KG1 (cell line): ENCODE measurements around the gene KCNC1.

Experiments used
- DNase-seq: peaks from one replicate; lab custom pipeline; 2025; lab: John Stamatoyannopoulos, UW

KCNC1 gene

DNA sequence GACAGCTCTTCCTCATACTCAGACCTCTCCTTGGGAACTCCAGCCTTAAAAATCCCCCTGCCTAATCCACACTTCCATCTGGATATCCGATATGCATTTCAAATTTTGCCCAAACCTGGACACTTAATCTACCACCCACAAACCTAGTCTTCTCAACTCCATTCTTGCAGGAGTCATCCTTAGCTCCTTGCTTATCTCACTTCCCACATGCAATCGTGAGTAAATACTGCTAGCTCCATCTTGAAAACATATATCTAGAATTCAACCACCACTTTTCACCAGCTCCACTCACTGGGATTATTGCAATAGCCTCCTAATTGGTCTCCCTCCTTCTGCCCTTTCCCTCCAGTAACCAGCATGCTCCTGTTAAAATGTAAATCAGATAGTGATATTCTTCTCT is 17.8 kb upstream of the KCNC1 start:
- no peak for DNase-seq

DNA sequence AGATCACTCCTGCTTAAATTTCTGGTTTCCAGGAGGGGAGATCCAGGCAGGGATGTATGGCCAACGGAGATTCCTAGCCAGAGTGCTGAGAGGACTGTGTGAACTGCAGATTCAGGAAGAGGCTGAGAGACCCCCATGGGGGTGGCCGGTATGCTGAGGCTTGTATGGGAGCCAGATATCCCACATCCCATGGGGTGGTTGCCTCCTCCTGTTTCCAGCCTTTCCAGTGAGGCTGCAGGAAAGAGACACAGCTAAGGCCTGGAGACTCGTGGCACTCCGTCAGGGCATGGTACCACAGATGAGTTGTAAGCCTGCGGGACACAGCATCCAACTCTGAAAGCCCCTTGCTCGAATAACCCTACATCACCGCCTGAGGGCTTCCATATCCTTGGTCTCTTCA is 16.6 kb upstream of the KCNC1 start:
- no peak for DNase-seq

DNA sequence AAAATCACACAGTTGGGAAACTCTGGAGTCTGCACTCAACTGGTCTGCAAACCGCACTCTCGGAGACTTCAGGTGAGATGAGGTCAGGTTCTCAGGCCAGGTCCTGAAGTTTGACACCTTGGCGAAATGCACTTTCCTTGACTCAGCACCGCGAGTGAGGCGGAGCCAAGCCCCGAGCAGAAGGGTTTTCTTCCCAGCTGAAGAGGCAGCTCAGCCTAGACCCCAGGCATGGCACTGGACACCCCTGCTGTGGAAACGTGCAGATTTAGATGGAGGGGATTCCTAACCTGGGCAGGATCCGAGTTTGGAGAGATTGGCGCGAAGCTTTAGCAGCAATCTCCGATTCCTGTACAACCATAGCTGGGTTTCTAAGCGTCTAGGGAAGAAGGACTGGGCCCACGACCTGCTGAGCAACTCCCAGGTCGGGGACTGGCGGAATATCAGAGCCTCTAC is 16.0 kb upstream of the KCNC1 start:
- no peak for DNase-seq

DNA sequence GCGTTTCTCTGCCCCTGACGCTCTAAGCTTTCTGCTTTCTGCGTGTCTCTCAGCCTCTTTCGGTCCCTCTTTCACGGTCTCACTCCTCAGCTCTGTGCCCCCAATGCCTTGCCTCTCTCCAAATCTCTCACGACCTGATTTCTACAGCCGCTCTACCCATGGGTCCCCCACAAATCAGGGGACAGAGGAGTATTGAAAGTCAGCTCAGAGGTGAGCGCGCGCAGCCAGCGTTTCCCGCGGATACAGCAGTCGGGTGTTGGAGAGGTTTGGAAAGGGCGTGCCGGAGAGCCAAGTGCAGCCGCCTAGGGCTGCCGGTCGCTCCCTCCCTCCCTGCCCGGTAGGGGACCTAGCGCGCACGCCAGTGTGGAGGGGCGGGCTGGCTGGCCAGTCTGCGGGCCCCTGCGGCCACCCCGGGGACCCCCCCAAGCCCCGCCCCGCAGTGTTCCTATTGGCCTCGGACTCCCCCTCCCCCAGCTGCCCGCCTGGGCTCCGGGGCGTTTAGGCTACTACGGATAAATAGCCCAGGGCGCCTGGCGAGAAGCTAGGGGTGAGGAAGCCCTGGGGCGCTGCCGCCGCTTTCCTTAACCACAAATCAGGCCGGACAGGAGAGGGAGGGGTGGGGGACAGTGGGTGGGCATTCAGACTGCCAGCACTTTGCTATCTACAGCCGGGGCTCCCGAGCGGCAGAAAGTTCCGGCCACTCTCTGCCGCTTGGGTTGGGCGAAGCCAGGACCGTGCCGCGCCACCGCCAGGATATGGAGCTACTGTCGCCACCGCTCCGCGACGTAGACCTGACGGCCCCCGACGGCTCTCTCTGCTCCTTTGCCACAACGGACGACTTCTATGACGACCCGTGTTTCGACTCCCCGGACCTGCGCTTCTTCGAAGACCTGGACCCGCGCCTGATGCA is 15.3 kb upstream of the KCNC1 start, which contains the start of gene MYOD1:
TSS of gene MYOD1 (plus strand) at position 544 of the 910 bp plus-strand sequence. CDS start at position 756, 212 bp downstream.
- no peak for DNase-seq

DNA sequence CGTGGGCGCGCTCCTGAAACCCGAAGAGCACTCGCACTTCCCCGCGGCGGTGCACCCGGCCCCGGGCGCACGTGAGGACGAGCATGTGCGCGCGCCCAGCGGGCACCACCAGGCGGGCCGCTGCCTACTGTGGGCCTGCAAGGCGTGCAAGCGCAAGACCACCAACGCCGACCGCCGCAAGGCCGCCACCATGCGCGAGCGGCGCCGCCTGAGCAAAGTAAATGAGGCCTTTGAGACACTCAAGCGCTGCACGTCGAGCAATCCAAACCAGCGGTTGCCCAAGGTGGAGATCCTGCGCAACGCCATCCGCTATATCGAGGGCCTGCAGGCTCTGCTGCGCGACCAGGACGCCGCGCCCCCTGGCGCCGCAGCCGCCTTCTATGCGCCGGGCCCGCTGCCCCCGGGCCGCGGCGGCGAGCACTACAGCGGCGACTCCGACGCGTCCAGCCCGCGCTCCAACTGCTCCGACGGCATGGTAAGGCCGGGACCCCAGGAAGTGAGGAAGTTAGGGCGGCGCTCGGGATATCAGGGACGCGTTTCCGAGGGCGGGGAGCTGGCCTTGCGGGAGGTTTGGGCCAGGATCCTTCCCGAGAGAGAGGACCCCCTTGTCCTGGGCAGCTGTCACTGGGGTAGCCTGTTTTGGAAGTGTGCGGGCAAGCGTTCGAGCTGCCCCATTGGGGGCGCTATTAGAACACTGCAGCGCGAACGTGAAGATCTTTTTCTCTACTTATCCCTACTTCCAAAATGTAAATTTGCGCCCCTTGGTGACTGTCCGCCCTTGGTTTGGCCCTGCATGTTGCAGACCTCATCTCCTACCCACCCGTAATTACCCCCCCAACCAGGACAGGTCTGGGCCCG is 14.4 kb upstream of the KCNC1 start:
- DNase-seq: no peak

DNA sequence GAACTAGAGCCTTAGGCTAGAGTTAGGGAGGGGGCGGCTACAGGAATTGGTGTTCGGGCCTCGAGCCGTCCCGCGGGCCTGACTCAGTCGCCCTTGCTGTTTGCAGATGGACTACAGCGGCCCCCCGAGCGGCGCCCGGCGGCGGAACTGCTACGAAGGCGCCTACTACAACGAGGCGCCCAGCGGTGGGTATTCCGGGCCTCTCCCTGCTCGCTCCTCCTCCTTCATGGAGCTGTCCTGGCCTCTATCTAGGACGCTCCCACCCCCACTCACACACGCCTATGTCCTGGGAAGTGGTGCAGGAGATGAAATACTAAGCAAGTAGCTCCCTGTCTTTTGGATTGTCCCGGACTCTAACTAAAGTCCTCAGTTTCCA is 13.8 kb upstream of the KCNC1 start:
- DNase-seq: no peak

DNA sequence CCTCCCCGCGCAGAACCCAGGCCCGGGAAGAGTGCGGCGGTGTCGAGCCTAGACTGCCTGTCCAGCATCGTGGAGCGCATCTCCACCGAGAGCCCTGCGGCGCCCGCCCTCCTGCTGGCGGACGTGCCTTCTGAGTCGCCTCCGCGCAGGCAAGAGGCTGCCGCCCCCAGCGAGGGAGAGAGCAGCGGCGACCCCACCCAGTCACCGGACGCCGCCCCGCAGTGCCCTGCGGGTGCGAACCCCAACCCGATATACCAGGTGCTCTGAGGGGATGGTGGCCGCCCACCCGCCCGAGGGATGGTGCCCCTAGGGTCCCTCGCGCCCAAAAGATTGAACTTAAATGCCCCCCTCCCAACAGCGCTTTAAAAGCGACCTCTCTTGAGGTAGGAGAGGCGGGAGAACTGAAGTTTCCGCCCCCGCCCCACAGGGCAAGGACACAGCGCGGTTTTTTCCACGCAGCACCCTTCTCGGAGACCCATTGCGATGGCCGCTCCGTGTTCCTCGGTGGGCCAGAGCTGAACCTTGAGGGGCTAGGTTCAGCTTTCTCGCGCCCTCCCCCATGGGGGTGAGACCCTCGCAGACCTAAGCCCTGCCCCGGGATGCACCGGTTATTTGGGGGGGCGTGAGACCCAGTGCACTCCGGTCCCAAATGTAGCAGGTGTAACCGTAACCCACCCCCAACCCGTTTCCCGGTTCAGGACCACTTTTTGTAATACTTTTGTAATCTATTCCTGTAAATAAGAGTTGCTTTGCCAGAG is 13.2 kb upstream of the KCNC1 start:
- no peak for DNase-seq

DNA sequence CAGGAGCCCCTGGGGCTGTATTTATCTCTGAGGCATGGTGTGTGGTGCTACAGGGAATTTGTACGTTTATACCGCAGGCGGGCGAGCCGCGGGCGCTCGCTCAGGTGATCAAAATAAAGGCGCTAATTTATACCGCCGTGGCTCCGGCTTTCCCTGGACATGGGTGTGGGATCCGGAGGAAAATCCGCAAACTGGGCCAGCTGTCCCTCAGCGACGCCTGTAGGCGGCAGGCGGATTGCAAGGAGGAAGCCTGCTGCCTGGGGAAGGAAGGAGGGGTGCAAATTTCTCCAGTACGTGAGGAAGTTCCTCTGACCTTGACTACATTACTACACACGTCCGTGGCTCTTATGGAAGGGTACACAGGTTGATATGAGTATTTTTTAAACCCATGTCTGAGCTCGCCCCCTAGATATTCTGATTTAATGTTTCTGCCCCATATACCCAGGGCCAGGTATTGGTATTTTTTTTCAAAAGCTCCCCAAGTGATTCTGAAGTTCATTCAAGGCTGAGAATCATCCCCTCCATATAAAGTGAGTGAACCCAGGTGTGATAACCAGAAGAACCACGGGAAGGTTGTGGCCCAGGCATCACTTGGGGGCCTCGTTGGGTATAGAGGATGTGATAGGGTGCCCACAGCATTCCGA is 12.5 kb upstream of the KCNC1 start:
- DNase-seq: no peak

DNA sequence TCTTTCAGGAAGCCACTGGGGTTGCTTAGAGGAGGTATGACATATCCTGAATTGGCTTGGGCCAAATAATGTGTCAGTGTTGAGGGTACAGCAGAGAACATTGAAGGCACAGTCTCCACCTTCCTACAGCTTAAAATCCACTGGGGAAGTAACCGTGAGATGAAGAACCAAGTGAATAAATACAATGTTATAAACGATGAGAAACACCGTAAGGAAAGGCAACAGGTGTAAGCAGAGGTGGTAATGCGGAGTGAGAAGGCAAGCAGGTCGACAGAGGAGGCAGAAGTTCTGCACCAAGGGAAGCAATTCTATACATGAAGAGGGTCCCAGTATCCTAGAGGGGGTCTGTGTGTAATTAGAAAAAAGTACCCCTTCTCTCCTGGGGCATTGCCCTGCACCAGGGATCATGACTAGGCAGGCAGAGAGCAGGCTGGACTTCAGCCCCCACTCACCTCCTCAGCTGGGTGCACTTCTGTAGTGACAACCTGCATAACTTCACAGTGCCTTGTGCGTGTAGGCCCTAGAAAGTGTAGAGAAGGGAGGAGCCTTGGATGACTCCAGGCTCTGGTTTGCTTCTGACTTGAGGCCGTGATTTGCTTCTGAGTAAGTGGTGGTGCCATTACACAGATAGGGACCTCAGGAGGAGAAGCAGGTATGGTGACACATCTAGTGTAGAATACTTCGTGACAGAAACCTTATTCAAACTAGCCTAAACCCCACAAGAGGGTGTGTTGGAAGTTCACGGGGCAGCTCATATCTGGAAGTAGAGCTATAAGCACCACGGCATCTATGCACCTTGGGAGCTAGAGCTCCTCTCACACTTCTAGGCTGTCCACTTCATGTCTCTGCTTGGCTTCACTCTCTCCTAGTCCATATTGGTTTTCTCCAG is 10.3 kb upstream of the KCNC1 start:
- DNase-seq: no peak

DNA sequence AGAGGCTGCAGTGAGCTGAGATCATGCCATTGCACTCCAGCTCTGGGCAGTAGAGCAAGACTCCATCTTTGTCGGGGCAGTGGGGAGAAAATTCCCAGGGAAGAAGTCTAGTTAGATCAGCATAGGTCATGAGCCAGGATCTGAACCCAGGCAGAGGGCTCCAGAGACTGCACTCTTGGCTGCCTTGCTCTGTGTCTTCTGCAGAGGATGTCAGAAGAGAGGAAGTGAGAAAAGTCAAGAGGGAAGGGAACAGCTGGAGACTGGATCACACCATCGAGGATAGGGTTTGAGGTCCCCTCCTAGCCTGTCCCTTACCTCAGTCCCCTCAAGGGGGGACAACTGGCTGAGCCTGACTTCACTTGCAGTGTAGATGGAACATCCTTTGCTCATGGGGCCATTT is 9.4 kb upstream of the KCNC1 start:
- no peak for DNase-seq

DNA sequence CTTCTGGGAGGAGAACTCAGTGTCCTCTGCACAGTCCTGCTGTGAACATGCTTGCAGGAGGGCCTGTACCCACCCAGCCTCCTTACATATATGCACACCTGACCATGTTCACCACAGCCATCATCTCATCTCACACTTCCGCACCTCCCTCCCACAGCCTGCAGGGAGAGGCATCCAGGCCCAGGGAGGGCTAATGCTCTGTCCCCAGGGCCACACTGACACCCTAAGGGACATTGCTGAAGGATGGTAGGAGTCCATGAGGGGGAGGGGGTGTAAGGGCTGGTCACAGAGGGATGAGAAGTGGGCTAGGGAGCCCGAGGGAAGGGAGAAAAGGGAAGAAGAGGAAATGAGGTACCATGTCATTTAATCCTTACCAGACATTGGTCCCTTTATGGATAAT is 4.4 kb upstream of the KCNC1 start:
- DNase-seq: no peak

DNA sequence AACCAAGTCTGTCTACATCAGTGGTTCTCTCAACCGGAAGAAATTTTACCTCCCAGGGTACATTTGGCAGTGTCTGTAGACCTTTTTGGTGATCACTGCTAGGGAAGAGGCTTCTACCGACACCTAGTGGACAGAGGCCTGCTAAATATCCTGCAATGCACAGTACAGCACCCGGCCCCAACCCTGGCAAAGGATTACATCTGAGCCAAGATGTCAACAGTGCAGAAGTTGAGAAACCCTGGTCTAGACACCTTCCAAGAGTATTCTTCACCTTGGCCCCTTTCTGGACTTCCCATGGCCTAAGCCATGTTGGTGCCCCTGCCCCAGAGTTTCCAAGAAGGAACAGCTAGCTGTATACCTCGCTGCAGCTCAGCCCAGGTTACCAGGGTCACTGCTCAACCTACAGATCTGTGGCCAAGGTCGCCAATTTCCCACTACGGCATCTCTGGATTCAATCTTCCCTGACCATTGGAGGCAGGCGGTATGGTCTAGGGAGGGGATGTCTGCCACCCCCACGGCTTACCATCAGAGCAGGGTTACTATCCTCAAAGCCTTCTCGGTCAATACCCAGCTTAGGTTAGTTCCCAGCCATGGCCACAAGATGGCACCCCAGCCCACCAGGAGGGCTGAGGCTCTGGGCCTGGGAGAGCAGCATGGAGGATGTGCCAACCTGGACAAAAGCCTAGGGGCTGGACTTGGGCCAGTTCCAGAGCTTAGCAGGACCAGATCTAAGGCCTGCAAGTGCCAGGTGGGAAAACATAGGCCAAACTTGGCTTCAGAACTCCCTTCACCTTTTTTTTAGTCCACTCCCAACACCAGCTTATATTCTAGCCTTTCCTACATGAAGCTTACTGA is 3.7 kb upstream of the KCNC1 start:
- no peak for DNase-seq

DNA sequence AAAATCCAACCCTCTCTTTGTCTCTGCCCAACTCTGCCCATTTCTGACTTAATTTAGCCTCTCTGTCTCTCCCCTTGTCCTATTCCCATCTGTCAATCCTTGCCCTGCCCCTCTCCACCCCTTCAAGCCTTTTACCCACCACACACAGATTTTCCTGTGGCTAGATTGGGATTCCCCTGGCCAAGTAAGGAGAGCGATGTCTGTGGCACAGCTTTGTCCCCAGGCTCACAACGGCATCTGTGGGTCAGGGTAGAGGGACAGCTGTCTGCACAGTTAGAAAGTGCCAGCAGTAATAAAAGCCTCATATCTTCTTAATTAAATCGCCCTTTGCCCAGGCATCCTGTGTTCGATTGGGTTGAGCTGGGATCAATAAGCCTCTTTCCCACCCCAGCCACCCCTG is 1.3 kb upstream of the KCNC1 start:
- no peak for DNase-seq

DNA sequence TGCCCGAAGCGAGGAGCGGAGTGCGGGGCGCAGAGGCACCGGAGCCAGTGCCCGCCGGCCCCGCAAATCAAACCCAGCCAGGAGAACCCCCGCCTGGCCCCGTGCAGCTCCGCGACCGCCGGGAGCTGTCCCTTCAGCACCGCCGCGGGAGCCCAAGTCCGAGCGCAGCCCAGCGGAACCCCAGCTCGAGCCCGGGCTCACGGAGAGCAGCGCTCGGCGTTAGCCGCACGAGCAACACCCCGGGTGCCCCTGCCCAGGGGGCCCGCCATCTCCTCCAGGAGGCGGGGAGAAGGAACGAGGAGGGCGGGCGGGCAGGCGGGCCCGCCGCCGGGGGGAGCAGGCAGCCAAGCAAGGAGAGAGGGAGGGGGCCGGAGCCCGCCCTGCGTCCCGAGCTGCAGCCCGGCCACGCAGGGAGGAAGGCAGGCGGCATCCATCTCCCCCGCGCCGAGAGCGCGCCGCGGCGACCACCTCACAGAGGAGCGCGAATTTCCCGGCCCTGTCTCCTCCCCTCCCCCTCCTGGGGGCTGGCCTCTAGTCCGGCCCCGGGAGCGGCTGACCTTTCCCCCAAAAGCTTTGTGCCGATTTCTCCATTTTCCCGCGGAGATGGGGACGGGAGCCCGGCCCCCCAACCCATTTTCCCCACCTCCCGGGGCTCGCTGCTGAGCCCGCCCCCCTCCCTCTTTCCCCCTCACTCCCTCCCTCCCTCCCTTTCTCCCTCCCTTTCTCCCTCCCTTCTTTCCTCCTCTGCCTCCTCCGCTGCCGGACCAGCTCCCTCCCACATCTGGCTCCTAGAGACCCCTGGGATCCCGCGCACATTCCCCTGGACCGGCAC is 621 bp downstream of the KCNC1 start:
- no peak for DNase-seq

DNA sequence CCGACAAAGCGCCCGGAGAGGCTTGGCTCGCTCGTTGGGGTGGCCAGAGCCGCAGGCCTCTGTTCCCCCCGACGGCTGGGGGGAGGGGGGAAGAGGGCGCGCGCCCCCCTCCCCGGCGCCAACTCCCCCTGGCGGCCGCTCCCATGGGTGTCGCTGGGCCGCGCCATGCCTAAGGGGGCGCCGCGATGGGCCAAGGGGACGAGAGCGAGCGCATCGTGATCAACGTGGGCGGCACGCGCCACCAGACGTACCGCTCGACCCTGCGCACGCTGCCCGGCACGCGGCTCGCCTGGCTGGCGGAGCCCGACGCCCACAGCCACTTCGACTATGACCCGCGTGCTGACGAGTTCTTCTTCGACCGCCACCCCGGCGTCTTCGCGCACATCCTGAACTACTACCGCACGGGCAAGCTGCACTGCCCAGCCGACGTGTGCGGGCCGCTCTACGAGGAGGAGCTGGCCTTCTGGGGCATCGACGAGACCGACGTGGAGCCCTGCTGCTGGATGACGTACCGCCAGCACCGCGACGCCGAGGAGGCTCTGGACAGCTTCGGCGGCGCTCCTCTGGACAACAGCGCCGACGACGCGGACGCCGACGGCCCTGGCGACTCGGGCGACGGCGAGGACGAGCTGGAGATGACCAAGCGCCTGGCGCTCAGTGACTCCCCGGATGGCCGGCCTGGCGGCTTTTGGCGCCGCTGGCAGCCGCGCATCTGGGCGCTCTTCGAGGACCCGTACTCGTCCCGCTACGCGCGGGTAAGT is 1.4 kb downstream of the KCNC1 start:
- no peak for DNase-seq

DNA sequence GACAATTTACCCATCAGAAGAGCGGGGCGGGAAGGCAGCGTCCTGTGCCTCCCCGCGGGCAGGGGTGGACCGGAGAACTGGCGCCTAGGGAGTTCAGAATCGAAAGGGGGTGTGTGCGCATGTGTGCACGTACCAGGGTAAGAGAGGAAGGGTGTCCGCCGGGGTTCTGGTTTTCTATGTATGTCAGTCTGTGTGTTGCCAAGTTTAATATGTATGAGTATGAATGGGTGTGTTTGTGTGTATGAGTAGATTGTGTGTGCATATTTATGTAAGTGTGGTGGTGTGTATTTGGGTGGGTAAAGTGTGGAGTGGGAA is 2.0 kb downstream of the KCNC1 start:
- DNase-seq: no peak

DNA sequence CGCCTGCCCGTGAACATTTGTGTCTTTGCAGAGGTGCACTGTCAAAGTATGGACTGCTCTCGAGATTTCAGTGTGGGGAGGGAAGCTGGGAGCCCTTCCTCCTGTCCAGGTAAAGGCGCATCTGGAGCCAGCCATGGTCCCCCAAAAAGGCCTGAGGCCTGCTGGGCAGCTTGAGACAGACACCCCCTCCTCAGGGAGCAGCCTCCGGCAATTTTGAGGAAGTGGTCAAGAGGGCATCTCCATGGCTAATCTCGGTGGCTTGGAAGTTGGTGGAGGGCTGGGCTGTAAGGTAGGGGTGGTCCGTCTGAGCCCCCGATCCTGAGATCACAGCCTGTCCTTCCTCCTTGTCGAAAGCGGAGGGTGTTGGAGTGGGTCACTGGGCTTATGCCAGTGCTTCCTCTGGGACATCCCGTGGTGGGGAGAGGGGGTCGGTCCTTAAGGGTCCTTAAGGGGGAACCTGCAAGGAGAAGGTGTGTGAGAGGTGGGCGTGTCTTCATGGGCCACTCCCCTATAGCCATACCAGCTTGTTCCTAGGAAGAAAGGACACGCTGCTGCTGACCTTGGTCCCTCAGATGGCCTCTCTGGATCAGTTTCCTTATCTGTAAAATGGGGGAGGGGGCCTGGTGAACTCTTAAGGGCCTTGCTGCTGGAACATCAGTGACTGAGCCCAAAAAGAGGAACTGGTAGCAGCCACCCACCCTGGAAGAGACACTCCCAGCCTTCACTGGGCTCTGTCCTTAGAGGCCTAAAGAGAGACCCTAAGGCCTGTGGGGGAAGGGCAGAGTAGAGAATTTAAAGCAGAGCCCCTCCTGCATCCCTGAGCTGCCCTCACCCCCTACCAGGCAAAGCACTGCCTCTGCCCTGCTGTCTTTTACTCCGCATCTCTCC is 2.6 kb downstream of the KCNC1 start:
- no peak for DNase-seq
